Measurements from ENCODE around the gene MICAL2.
A peak's percentile ranks its signal among the peaks of the same experiment; 100 is the strongest.

The MICAL2 gene

DNA sequence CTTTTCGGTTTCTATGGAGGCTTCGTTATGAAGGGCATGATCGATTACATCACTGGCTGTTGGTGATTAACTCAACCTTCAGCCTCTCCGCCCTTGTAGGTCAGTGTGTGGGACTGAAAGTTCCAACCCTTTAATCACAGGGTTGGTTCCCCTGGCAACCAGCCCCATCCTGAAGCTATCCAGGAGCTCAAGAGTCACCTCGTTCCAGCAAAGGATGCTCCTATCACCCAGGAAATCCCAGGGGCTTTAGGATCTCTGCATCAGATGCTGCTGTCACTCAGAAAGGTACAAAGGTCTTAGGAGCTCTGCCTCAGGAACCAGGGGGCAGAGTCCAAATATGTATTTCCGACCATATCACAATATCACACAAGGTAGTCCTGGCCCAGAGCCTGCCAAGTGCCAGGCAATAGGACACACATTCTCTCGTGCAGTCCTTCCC is 143.5 kb downstream of the MICAL2 start:
- no peak for DNase-seq

DNA sequence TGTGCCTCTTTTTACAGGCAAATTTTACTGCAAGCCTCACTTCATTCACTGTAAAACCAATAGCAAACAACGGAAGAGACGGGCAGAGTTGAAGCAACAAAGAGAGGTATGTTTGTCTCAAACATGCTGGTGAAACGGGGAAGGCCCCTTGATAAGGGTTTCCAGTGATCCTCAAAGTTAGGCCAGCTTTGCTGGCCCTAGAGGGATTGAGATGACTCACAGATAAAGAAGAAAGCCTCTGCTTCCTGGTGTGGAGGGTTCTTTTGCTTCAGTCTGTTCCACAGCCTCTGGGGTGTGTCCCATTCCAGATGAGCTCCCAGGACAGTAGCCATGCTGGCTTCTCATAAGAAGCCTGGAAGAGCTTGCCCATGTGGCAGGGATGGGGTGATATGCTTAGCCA is 148.1 kb downstream of the MICAL2 start:
- no peak for DNase-seq

DNA sequence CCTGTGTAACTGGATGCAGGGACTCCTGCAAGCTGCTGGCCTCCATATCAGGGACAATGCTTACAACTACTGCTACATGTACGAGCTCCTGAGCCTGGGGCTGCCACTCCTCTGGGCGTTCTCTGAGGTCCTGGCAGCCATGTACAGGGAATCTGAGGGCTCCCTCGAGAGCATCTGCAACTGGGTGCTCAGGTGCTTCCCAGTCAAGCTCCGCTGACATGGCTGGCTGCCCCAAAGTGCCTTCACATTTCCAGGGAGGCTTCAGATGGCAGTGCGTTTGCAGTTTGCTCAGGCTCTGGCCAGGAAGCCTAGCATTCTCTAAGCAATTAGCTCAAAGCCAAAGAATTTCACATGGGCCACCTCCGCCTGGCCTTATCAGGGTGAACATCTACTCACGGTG is 149.6 kb downstream of the MICAL2 start:
- DNase-seq: no peak

DNA sequence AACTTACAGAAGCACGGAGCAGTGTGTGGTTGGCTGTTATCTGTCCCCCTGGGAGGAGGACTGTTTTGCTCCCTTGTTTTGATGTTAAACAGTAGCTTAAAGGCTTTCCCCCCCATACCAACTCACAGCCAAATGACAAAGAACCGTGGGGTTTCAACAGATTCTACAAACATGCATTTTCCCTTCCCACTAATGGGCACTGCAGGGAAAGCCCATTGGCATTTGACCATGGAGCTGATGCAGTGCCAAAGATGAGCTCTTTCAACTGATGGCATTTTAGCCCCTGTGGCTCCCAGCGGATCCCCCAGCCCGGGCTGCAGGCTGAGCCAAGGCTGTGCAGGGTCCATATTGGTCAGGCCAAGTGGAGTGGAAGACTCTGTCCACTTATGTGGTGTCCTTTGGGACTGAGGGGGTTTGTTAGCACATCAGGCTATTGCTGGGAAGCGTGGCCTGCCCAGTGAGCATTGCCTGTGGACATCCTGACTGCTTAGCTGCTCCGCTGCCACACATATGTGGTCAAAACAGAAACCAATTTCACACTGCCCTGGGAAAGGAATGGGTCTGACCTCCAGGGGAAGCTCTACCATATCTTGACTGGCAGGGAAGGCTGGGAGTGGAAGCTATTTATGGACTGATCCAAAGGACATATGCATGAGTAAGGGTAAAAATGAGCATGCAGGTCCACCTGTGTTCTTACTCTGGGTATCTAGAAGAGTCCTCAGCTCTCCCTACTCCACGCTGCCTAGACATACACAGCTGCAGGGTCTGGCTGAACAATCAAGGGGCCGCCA is 150.5 kb downstream of the MICAL2 start:
- no peak for DNase-seq

DNA sequence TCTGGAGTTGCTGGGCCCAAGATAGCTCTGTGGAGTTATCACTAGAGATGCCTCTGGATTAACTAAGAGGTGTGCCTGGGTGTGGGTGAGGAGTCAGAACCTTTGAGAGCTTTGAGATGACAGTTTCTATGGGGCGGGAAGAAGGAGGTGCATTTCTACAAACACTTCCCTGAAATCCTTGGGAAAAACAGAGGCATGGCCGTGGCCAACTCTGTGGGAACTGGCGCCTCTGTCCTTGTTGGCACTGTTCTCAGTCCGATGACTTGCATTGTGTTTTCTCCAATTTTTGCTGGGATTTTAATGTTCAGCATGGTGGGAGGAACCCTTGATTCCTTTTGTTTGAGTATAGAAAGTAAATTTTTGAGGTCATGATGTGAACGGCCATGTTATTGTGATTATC is 151.2 kb downstream of the MICAL2 start:
- no peak for DNase-seq

DNA sequence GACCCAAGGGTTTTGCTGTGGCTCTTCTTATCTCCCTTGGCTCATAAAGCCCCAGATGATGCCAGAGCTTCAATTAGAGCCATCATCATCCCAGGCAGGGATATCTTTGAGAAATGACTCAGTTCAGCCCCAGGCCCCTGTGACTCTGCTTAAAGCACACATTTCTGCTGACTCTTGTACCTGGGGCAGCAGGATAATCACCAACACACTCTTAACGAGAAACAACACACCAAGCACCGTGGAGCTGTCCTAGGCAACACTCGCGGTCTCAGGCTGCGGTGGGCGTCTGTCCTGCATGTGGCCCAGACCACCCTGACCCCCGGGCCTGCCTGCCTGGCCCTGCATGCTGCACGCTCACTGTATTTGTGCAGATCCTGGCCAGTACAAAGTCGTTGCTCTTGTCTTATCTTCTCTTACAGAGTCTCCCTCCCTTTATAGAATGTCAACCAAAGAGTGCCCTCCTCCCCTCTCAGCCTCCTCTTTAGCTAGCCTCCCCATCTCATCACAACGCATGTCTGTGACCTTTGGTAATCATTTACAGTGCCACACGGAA is 152.8 kb downstream of the MICAL2 start:
- DNase-seq: no peak

GRCh38 chr11:12264361-12264760 is 154.0 kb downstream of the MICAL2 start:
- no peak for DNase-seq

DNA sequence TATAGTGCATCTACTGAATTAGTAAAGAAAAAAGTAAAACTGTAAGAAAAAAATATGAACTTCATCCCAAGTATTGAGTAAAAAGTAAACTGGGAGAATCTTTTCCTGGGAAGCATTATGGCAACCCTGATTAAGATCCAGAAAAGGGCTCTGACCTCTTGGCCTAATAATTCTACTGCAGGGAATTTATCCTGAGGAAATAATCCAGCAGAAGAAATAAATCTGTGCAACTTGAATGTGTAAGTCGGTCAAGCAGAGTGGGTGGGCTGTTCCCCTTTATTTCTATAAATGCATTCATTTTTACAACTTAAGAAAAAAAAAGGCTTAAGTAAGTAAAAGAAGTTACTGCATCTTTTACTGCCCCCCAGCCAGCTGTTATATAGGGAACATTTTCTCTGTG is 155.7 kb downstream of the MICAL2 start:
- DNase-seq: no peak

GRCh38 chr11:12266943-12267342 is 156.6 kb downstream of the MICAL2 start:
- no peak for DNase-seq

GRCh38 chr11:12267921-12268320 is 157.5 kb downstream of the MICAL2 start:
- DNase-seq: no peak

GRCh38 chr11:12269104-12269441 is 158.7 kb downstream of the MICAL2 start:
- no peak for DNase-seq

GRCh38 chr11:12269446-12270214 is 159.2 kb downstream of the MICAL2 start:
- DNase-seq: no peak

GRCh38 chr11:12270215-12270797 is 159.9 kb downstream of the MICAL2 start:
- no peak for DNase-seq

DNA sequence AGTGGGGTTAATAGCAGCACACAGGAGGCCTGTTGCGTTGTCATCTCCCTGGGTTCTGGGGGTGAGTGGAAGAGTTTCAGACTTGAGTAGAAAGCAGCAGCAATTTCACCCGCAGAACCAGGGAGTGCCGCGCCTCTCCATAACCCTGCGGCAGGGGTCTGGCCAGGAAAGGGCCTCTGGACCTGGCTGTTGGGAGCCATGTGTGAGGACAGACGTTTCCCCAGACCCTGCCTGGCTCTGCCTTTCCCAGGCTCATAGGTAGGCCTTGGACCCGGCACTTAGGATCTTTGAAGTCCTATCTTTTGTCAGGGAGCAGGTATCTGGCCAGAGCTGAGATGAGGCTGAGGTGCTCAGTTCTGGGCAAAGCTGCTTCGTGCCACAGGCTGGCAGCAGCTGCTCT is 160.4 kb downstream of the MICAL2 start:
- DNase-seq: no peak

DNA sequence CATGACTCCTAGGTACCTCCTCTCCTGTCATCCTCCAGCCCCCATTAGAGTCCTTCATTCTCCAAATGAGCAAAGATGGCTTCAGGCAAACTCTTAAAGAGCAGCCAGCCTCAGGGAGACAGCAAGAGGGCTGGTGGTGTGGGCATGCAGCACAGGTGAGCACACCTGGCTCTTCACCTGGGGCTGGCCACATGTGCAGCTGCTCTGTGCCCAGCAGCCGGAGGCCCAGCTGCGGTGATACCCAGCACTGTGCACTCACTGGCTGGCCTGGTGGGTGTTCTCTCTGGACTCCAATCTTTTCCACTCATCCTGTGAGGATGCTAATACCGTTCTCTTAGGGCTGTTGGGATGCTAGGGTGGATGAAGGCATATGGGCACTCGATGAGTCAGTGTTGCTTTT is 160.9 kb downstream of the MICAL2 start:
- no peak for DNase-seq

DNA sequence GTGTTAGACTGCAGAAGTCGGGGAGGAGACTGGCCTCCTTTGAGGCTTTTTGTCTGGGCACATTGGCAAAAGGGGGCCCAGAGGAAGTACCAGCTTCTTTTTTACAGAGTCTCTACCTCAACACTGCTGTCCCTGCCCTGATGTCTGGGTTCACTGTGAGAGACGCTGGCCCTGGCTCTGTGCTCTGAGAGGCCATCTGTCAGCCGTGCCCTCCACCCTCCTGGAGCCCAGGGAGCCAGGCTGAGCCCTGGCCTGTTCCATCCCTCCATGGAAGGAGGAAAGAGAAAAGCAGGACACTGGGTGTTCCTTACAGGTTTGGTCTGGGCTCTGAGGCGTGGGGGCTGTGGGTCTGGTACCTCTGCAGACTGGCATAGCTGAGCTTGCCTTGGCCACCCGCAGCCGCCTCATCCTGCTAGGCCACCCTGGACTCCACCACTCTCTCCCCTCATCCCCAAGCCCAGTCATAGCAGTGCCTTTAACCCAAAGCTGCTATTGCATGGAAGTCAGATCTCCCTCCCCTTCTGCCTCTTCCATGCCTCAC is 161.5 kb downstream of the MICAL2 start:
- peak; percentile 5 for DNase-seq

- DNase-seq: no peak
Observed at GRCh38 chr11:12272821-12273617, 162.6 kb downstream of the MICAL2 start.

GRCh38 chr11:12273618-12273995 is 163.2 kb downstream of the MICAL2 start:
- DNase-seq: no peak

DNA sequence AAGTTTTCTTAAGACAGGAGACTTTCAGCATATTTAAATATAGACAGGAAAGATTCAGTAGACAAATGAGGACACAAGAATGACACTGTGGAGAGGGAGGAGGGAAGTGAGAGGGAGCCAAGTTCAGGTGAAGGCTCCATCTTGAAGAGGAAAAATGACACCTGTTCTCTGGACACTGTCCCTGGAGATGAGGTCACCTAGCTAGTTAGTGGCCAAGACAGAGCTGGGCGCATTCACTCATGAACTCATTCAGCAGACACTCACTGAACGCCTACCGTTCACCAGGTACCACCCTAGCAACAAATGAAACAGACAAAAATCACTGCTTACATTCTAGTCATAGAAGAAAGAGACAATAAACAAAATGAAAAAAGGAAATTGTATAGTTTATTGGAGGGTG is 163.7 kb downstream of the MICAL2 start:
- no peak for DNase-seq

DNA sequence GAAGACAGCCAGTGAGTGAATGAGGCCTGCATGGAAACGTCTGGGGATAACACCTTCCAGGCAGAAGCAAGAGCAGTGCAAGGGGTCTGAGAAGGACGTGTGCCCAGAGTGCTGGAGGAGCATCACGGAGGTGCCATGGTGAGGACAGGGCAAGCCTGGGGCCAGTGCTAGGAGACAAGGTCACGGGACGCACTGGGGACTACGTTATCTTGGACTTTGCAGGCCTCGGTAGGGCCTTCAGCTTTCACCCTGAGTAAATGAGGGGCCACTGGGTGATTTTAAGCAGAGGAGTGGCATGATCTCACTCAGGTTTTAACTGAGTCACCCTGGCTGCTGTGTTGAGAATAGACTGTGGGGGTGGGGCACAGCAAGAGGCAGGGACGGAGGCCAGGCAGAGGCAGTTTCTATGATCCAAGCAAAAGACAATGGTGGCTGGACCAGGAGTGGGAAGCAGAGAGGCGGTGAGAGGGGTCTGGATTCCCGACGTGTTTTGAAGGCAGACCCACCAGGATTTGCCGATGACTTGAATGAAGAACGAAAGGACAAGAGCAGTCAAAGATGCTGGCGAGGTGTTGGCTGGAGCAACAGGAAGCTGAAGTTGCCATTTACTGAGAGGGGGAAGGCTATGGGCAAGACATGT is 164.3 kb downstream of the MICAL2 start:
- no peak for DNase-seq

GRCh38 chr11:12275818-12276217 is 165.4 kb downstream of the MICAL2 start:
- DNase-seq: no peak

- DNase-seq: no peak
Observed at GRCh38 chr11:12276356-12276755, 166.0 kb downstream of the MICAL2 start.

All from NCI-H1694 (cell line).